ENCODE measurements around the gene CEP97.

- TF ChIP-seq EZH2 (IDR thresholded peaks at IDR 0.05) (no peak), POLR2AphosphoS5 (IDR thresholded peaks at IDR 0.05; ENCODE audit: borderline replicate concordance, low read depth, low read length) (no peak)
Measured at GRCh38 chr3:101695779-101696372, 28.5 kb upstream of the CEP97 start.

All from SK-N-MC (cell line).